ENCODE results near the gene EZH2.
A peak's percentile ranks its signal among the peaks of the same experiment; 100 is the strongest.

EZH2 gene

DNA sequence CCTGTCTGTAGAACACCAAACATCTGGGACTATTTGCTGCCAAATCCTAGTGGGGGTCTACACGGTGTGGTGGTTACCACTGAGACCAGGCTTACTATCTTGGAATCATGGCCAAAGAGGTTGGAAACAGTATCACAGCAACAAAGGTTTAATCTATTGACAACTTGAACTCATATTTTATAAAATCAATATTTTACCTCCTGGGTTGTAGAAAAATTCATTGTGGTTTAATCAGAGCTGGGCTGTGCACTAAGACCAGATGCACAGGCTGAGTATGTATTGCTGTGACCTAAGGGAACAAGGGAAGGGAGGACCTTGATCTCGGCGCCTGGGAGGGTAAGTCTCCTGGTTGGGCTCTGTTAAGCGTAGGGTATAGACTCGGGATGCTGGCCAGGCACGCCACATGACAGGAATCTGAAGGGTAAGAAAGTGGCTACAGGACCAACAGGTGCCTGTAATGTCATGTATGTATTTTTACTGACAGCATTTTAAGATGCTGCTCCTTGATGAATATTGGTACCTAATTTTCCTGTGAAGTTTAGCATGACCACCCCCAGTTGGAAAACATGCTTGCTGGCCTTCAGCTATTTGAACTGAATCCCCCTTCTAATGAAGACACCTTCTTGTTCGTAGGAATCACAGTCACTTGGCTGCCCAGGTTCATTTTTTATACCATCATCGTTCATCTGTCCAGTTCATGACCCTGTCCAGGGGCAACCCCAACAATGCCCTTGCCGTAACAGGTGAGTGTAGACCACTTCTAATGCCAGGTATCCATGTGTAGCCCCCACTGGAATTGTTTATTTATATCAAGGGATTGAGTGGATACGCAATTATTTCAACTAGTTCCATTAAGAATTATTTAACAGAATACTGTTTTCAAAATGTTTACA, 79.5 kb downstream of the EZH2 start:
- no peak for DNase-seq

DNA sequence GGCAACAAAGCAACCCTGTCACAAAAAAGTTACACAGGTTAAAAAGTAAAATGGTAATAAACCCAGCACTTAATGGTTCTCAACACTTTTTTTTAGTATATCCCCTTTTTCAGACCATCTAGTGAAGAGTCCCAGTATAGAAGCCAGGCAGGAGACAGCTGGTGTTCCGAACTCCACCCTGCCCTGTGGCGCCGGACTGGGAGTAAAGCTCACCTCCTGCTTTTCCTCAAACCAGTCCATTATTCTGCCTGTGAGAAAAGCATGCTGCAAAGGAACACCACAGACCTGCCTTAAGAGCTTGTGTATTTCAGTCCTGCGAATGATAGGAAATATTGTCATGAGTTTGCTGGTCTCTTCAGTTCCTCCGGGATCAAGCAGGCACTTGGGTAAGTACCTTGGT, 81.0 kb downstream of the EZH2 start:
- DNase-seq: no peak

DNA sequence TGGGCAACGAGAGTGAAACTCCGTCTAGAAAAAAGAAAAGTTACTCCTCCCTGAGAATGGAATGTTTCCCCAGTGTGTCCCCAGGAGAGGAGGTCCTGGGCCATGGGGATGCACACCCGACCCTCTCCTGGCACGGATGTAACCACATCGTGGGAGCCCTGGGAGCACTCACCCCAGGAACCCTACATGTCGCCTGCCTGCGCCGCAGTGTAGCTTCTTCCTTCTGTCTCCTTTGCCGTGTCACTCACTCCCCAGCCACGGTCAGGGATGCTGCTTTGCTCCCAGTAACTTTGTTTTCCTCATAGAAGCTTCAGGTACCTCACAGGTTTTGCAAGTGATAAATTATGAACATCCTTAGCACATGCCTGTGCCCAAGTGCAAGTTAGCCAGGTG, 82.0 kb downstream of the EZH2 start:
- no peak for DNase-seq

GRCh38 chr7:148800677-148801076, 83.4 kb downstream of the EZH2 start:
- no peak for DNase-seq

- DNase-seq: no peak
These were observed 84.1 kb downstream of the EZH2 start for GRCh38 chr7:148799893-148800555.

DNA sequence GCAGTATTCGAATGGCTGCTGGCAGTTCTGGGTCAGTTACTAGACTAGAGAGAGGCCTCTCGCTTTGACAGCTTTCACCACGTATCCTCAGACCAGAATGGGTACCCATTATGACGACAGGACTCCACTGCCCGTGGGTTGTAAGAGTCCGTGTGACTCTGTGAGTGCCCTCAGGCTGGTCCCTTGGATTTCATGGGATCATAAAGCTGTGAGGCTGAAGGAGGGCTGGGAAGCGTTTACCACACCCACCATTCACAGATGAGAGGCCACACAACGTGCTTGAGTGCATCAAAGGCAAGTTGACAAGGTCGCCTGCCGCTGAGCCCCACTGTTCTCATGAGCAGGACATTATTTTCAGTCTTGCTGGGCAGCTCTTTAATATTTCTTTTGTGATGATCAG, 87.2 kb downstream of the EZH2 start:
- DNase-seq: no peak

- no peak for DNase-seq
These were observed 89.6 kb downstream of the EZH2 start for GRCh38 chr7:148794476-148794875.

DNA sequence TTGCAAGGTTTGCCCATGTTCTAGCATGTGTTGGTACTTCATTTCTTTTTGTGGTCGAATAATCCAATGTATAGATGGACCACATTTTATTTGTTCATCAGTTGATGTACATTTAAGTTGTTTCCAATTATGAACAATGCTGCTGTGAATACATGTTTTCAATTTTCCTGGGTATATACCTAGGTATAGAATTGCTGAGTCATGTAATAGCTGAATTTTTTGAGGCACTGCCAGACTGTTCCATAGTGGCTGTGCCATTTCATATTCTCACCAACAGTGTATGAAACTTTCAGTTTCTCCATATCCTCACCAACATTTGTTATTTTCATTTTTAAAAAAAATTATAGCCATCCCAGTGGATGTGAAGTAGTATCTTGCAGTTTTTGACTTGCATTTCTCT, 90.5 kb downstream of the EZH2 start:
- DNase-seq: no peak

GRCh38 chr7:148791546-148791945, 92.5 kb downstream of the EZH2 start:
- DNase-seq: no peak

- DNase-seq: no peak
These were observed 93.2 kb downstream of the EZH2 start for GRCh38 chr7:148790850-148791249.

- DNase-seq: no peak
These were observed 93.9 kb downstream of the EZH2 start for GRCh38 chr7:148790131-148790726.

- no peak for DNase-seq
These were observed 94.9 kb downstream of the EZH2 start for GRCh38 chr7:148789220-148789619.

DNA sequence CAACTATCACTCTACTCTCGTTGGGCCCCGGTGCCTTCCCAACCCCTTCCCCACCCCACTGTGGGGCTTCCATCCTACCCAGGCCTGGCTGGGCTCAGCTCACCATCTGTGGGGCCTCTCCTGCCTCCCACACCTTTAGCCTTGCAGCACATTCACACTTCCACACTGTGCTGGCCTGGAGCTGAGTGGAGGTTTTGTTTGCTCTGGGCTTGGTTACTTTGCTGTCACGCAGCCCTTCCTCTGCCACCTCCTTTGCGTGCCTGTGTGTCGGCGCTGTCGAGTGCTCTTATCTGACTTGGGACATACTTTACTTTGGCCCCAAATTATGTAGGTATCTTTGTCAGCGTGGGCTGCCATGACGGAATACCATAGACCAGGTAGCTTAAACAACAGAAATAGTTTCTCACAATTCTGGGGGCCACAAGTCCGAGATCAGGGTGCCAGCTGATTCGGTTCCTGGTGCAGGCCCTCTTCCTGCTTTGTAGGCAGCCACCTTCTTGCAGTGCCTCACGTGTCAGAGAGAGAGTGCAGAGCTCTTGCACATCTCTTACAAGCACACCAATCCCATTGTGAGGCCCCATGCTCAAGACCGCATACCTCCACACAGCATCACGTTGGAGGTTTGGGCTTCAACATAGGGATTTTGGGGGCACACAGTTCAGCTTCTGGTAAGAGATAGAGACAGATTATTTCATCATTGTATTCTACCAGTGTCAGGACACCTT, 96.4 kb downstream of the EZH2 start:
- no peak for DNase-seq

DNA sequence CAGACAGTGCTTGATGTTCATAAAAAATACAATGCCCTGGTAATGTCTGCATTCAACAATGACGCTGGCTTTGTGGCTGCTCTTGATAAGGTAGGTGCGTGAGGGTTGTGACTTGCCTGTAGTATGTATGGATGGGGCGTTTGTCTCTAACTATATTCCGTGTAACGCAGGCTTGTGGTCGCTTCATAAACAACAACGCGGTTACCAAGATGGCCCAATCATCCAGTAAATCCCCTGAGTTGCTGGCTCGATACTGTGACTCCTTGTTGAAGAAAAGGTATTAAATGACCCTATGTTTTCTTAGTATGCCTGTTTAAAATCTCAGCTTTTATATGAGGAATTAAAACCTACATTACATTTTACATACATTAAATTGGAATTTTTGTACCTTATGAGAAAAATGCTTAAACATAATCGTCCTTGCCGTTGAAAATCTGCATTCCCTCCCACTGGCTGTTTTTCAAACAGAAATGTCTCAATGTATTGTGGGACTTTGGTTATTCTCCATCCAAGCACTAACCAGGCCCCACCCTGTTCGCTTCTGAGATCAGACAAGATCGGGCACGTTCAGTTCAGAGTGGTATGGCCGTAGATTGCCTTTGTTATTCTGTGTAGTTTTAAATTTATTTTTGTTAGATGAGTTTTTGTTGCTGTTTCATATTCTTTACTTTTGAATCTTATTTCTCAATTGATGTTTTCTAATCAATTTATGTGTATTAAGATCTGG, 100.1 kb downstream of the EZH2 start:
- DNase-seq: no peak

- no peak for DNase-seq
These were observed 101.2 kb downstream of the EZH2 start for GRCh38 chr7:148782757-148783456.

DNA sequence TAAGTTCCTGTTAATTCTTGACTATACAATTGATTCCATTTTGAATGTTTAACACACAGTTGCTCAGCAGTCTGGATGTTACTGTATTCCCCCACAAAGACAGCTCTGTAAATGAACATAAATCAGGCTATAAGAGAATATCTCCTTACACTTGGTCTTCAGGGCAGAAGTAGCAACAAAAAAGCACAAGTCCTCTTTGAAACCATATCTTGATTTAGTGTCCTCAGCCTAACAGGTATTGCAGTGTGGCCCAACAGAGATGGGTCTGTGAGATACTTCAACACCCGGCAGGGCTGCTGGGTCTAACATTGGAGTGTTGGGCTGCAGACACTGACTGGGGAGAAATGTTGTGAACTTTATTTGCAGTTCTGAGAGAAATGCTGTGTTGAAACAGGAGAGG, 109.6 kb downstream of the EZH2 start:
- DNase-seq: no peak

- DNase-seq: no peak
These were observed 110.8 kb downstream of the EZH2 start for GRCh38 chr7:148773334-148773733.

DNA sequence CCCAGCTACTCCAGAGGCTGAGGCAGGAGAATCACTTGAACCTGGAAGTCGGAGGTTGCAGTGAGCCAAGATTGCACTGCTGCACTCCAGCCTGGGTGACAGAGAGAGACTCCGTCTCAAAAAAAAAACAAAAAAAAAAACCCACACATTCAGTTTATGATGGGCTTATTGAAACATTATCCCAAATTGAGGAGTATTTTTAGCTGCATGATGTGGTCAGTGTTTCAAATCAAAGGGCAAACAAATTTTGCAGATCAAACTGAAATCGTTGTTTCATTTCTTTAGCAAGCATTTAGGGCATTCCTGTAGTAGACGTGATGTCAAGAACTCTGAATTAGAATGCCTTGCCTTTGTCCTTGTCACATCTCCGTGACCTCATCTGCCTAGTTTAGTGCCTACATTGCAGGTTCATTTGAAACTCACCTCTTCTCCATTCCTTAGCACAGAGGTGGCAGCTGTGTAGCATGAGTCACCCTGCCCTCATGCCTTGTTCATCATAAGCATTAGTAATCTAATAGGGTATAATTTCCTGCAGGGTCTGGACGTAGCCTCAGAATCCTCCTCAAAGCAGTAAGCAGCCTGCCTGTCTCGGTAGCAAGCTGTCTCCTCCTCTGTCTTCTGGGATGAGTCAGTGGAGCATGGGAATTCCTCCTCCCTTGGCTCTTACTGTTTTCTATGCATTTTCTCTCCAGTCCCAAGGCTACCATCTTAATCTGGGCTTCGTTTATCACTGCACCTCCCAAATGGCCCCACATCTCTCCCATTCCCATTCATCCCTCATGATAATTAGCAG, 111.6 kb downstream of the EZH2 start:
- DNase-seq: peak; percentile 32 to 83

GRCh38 chr7:148770004-148770403, 114.1 kb downstream of the EZH2 start:
- DNase-seq: no peak

DNA sequence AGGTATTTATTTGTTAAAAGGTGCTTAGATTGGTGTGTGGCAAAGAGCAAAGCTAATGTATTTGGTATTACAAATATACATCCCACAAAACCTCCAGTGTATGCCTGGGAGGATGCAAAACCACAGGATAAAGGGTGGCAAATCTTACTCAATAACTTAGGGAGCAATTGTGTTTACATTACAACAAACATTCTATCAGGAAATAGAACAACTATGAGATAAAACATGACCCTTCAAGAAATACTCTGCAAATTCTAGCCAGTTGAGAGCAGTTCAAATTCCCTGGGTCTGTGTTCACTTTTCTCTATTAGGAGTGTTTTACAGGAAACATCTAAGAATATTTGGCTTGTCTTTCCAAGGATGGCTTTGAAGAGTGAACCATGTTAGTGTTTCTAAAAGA, 120.5 kb downstream of the EZH2 start:
- no peak for DNase-seq
